HG02763 (cell line): ENCODE measurements around the gene HES7.

Experiments used
- ATAC-seq: cut with Tn5 transposase; IDR thresholded peaks from one replicate; pipeline ENCODE4 v1.9.1; 2021; ENCODE audit warnings: mild to moderate bottlenecking, moderate library complexity; ENCODE audit not compliant: unreplicated experiment

Gene HES7

DNA sequence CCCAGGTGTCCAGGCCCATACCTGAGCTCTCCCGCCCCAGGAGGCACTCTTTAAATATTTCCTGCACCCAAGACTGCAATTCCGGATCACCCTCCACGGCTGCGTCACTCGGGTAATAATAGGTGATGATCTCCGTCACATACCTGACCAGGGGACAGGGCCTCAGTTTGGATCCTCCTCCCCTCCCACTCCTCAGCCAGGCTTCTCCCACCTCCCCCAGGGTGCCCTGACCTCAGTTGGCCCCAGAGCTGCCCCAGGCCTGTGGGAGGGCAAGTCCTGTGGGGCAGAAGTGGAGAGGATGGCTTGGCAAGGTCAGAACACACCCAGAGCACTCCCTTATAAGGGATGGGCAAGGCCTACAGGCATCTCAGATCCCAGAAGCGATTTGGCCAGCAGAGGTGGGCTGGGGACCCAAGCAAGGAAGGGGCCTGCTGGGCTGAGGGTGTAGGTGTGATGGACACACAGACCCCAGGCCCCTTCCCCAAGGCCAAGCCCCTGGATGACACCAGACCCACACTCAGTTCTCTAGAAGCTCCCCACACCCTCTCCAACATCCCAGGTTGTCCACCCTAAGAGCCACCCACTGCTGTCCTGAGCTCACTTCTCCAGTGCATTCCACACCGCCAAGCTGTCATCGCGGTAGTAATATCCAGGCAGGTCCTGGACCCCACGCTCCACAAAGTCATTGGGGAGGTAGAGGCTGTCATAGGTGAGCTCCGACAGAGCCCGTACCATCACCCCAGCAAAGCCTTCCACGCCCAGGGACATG lies 48.1 kb downstream of the HES7 start:
- ATAC-seq = no peak

GRCh38 chr17:8075081-8075480 lies 48.8 kb downstream of the HES7 start:
- ATAC-seq = no peak

DNA sequence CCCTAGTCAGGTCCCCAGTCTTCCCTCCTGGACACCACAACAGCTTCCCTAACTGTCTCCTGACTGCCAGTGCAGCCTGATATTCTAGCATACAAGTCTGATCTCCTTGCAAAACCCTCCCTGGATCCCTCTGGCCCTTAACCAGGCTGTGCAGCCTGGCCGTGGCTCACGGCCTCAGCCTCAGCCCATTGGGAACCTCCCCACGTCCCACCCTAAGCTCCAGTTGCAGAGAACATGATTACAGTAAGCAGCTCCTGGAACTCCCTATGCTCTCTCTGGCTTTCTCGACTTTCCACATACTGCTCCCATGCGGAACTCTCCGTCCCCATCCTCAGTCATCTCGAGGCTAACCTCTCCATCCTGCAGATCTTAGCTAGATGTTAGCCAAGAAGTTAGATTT lies 49.4 kb downstream of the HES7 start:
- no peak for ATAC-seq

- ATAC-seq = no peak
Measured at GRCh38 chr17:8073627-8074484, 50.0 kb downstream of the HES7 start.

DNA sequence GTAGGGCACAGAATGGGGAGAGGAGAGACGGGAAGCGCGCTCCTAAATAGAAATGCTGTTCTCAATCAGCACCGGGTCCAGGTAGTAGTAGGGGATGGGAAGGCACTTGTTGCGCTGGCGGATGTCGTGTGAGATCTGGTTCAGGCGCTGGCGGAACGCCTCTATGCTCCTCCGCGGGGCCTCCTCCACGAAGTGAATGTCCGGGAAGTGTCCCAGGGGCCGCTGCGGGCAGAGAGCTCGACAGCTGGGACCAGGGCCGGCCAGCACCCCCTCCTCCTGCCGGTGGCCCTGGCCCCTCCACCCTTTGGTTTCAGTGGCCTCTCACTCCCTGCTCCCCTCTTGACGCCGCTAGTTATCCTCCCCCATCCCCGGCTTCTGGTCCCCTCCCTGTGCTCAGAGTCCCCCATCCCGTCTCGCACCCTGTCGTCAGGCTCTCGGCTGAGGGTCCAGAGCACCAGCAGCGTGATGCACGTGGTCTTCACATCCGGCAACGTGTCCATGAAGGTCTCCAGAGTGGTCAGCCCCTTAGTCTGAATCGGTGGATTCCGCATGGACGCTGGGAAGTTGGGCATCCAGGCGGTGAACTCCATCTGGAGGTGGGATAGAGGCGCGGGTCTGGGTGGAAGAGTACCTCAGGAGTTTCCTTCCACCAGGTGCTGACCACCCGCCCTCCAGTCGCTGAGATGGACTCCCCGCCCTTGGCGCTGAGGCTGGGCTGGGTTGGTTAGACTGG lies 51.0 kb downstream of the HES7 start:
- ATAC-seq = no peak

DNA sequence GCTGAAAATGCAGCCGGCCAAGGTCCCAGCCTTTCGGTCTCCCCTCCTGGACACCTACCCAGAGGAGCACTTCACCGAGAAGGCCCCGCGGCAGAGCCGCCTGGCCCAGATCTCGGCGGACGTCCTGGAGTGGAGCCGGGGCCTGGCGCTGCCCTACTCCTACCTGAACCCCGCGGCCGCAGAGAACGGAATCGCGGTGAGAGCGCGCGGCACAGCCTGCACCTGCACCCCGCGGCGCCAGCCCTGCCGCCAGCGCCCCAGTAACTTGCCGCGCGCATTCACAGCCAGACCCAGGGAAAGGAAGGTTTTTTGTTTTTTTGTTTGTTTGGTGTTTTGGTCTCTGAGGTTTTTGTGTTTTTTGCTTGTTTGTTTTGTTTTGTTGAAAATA lies 51.6 kb downstream of the HES7 start:
- ATAC-seq = no peak

- no peak for ATAC-seq
Measured at GRCh38 chr17:8071496-8071895, 52.4 kb downstream of the HES7 start.
